Measurements from ENCODE around the gene SLX1A.
A peak's percentile ranks its signal among the peaks of the same experiment; 100 is the strongest.
"Not testable (repeated sequence)": the region's sequence is repeated elsewhere in the genome, so short reads cannot be mapped to it uniquely, and the experiment has no call there.

The SLX1A gene

GRCh38 chr16:30193615-30194014 is at the start of gene SLX1A, which contains the start of gene BOLA2B:
SLX1A (plus strand) TSS chr16:30193875; CDS start chr16:30194085, 210 bp downstream.
BOLA2B (minus strand) TSS chr16:30193666; CDS start chr16:30193595, 71 bp downstream.
- peak within 1 kb of the TSS; percentile 48 for H3K4me3 ChIP-seq (ENCODE audit: low read depth, low read length)
- DNase-seq (ENCODE audit: low read depth) = not testable (repeated sequence)

- no peak overlapping the region for H3K4me3 ChIP-seq (ENCODE audit: low read depth, low read length)
- no peak for TF ChIP-seq CTCF (IDR thresholded peaks at IDR 0.05; ENCODE audit: control insufficient read depth, extremely low read depth, insufficient read depth)
- no peak for DNase-seq (ENCODE audit: low read depth)
These were observed 49.7 kb upstream of the SLX1A start for GRCh38 chr16:30144017-30144416.

- no peak overlapping the region for H3K4me3 ChIP-seq (ENCODE audit: low read depth, low read length)
- DNase-seq (ENCODE audit: low read depth) = no peak
- no peak for TF ChIP-seq CTCF (IDR thresholded peaks at IDR 0.05; ENCODE audit: control insufficient read depth, extremely low read depth, insufficient read depth)
These were observed 48.8 kb upstream of the SLX1A start for GRCh38 chr16:30144917-30145316.

GRCh38 chr16:30145657-30146056 is 48.0 kb upstream of the SLX1A start:
- no peak for DNase-seq (ENCODE audit: low read depth)
- no peak overlapping the region for H3K4me3 ChIP-seq (ENCODE audit: low read depth, low read length)
- no peak for TF ChIP-seq CTCF (IDR thresholded peaks at IDR 0.05; ENCODE audit: control insufficient read depth, extremely low read depth, insufficient read depth)

GRCh38 chr16:30147843-30148510 is 45.7 kb upstream of the SLX1A start:
- TF ChIP-seq CTCF (IDR thresholded peaks at IDR 0.05; ENCODE audit: control insufficient read depth, extremely low read depth, insufficient read depth) = no peak
- H3K4me3 ChIP-seq (ENCODE audit: low read depth, low read length) = no peak overlapping the region
- DNase-seq (ENCODE audit: low read depth) = no peak

- H3K4me3 ChIP-seq (ENCODE audit: low read depth, low read length) = no peak overlapping the region
- TF ChIP-seq CTCF (IDR thresholded peaks at IDR 0.05; ENCODE audit: control insufficient read depth, extremely low read depth, insufficient read depth) = no peak
- no peak for DNase-seq (ENCODE audit: low read depth)
These were observed 44.3 kb upstream of the SLX1A start for GRCh38 chr16:30149250-30149930.

GRCh38 chr16:30151091-30151490 is 42.6 kb upstream of the SLX1A start:
- TF ChIP-seq CTCF (IDR thresholded peaks at IDR 0.05; ENCODE audit: control insufficient read depth, extremely low read depth, insufficient read depth) = no peak
- no peak for DNase-seq (ENCODE audit: low read depth)
- no peak overlapping the region for H3K4me3 ChIP-seq (ENCODE audit: low read depth, low read length)
